HEK293T (cell line): Measurements from ENCODE around the gene TBCEL.

ENCODE experiments used
- BHLHE40 ChIP-seq: fragments of 450-650 bp; IDR thresholded peaks from 2 replicates; pipeline ENCODE4 v1.6.1; 2016; ENCODE audit warnings: mild to moderate bottlenecking, moderate library complexity, borderline replicate concordance
- CTBP1 ChIP-seq: fragments of 450-650 bp; IDR thresholded peaks from 2 replicates; pipeline ENCODE4 v1.6.1; 2016; ENCODE audit warnings: borderline replicate concordance
- ELF4 ChIP-seq: fragments of 450-650 bp; IDR thresholded peaks from 2 replicates; pipeline ENCODE4 v1.6.1; 2017; ENCODE audit warnings: antibody characterized with exemption
- FOXA1 ChIP-seq: fragments of 450-650 bp; IDR thresholded peaks from 2 replicates; pipeline ENCODE4 v1.6.1; 2016; ENCODE audit warnings: mild to moderate bottlenecking
- FOXK2 ChIP-seq: fragments of 450-650 bp; IDR thresholded peaks from 2 replicates; pipeline ENCODE4 v1.6.1; 2016; ENCODE audit warnings: mild to moderate bottlenecking
- FOXM1 ChIP-seq: fragments of 450-650 bp; IDR thresholded peaks from 2 replicates; pipeline ENCODE4 v1.6.1; 2017; ENCODE audit warnings: mild to moderate bottlenecking, borderline replicate concordance
- L3MBTL2 ChIP-seq: fragments of 450-650 bp; conservative IDR thresholded peaks from 2 replicates; pipeline ENCODE4 v1.6.1; 2016; ENCODE audit warnings: mild to moderate bottlenecking
- LEF1 ChIP-seq: fragments of 450-650 bp; IDR thresholded peaks from 2 replicates; pipeline ENCODE4 v1.6.1; 2017; ENCODE audit warnings: mild to moderate bottlenecking, borderline replicate concordance
- NFRKB ChIP-seq: fragments of 450-650 bp; IDR thresholded peaks from 2 replicates; pipeline ENCODE4 v1.6.1; 2016; ENCODE audit warnings: mild to moderate bottlenecking, moderate library complexity
- PKNOX1 ChIP-seq: fragments of 450-650 bp; IDR thresholded peaks from 2 replicates; pipeline ENCODE4 v1.6.1; 2016
- SP1 ChIP-seq: fragments of 450-650 bp; IDR thresholded peaks from 2 replicates; pipeline ENCODE4 v1.6.1; 2017
- ZNF384 ChIP-seq: fragments of 450-650 bp; IDR thresholded peaks from 2 replicates; pipeline ENCODE4 v1.6.1; 2016

- TF ChIP-seq SP1 (no peak), FOXA1 (no peak), NFRKB (no peak), ELF4 (no peak), LEF1 (no peak), CTBP1 (no peak), L3MBTL2 (no peak), ZNF384 (no peak), PKNOX1 (no peak), FOXM1 (no peak), FOXK2 (no peak), BHLHE40 (no peak)
Observed at GRCh38 chr11:120994091-120994859, 29.6 kb upstream of the TBCEL start.
